Right hindlimb (tissue), 1 donor: ENCODE data around the gene ANKRD36C.
"Not testable (repeated sequence)": the region's sequence is repeated elsewhere in the genome, so short reads cannot be mapped to it uniquely, and the experiment has no call there.

Experiments used
- DNase-seq: peaks from one replicate; pipeline ENCODE4 v3.0.0-alpha.2; 2018

ANKRD36C gene

DNA sequence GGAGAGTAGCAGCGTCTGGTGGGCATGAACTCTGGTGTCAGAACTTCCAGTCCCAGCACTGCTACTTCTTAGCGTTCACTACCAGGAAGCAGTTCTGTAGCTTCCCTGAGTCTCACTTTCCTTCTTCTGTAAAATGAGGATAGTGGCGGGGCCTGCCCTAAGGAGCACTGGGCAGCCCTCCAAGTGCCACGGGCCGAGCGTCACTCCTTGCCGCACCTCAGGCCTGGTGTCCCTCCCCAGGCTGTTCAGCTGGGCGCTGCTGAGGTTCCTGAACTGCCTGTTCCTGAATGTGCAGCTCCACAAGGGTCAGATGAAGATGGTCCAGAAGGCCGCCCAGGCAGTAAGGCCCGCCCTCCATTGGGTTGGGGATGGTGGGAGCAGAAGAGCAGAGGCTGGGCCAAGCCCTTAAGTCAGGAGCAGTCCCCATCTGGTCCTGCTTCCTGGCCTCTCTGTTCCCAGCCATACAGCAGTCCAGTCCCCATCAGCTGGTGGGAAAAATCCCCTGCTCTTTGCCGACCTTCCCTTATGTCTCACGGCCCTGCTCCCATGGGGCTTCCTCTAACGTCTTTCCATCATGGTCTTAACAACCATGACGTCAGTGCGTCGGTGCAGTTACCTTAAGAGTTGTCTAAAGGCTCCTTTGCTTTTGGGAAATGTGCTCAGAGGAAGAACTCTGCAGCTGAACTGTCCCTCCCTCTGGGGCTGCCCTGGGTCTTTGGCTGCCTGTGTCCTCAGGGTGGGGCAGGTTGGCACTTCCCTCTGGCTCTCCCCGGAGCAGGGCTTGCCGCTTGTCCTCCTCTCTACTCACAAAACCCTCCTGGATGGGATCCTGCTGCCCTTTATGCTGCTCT, 195.2 kb downstream of the ANKRD36C start:
- DNase-seq, result not testable (repeated sequence)

DNA sequence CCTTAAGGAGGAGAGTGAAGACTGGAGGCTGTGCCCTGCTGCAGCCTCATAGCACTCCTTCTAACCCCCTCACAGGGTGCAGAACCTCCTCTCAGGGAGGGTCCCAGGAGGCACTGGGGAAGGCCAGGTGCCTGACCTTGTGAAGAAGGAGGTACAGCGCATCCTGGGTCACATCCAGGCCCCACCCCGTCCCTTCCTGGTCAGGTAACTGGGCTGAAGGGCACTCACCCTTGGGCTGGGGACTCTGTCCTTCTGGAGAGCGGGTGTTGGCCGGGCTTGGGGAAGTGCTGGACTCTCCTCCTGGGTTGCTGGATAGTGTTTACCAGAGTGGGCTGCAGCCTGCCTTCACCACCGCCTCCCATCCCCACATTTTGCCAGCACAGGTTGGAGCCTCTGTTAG, 197.7 kb downstream of the ANKRD36C start:
- not testable (repeated sequence) for DNase-seq

DNA sequence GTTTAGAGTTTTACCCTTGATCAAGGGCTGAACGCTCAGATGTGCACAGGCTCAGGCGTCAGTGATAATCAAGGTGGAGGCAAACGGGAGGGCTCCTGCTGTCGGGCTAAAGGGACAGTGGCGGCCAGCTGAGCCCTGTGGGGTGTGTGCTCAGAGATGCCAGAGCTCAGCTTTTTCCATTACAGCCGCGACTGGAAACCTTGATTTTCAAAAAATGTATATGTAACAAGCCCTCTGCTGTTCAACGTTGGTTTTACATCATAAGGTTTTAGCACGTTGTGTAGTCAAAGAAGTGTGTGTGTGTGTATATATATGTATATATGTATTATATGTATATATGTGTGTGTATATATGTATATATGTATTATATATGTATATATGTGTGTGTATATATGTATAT, 201.4 kb downstream of the ANKRD36C start:
- not testable (repeated sequence) for DNase-seq

DNA sequence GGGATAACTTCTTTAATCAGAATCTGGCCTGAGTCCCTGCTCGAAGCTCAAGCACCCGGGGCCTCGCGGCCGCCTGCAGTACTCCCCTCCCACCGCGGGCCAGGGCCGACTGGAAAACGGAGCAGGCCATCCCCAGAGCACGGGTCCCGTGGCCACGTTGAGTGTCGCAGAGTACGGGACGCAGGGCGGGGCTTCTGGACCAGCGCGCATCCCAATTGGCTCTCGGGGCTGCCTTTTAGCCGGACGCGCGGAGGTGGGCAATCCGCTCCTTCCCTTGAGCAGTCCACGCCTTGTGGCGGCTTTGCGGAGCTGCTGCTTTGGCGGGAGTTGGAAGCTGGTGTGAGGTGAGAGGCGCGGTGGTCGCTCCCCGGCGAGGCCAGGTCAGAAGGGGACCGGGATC, 202.2 kb downstream of the ANKRD36C start:
- not testable (repeated sequence) for DNase-seq

DNA sequence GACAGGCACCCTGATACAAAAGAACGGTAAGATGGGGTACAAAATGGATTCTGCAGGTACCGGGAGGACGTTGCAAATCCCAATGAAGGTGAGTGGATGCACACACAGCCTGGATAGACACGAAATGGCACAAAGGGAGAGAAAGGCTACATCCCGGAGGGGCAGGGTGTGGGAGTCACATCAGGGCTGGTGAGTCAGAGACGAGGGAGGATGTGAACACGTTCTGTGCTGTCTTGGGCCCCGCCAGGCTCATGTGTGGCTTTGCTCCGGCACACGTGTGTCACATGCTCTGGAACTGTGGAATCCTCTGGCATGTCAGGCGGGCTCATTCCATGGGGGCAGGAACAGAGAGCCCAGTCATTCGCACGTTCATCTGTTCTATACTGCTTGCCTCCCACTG, 203.0 kb downstream of the ANKRD36C start:
- not testable (repeated sequence) for DNase-seq
